HepG2 (cell line): ENCODE measurements around the gene RARRES1. TPM values are rescaled to one million over a fixed set of nuclear protein-coding genes. Genes with fewer than 3 reads are reported as not detected.

Experiments
- ATAC-seq: fragments of 200-7000 bp; cut with Tn5 transposase; 3 replicates; pipeline ENCODE4 v1.9.1; 2020; ENCODE audit warnings: mild to moderate bottlenecking, moderate library complexity
- BruUV-seq: library from RNA; stranded (reverse); fragments of 400-500 nt; replicated peaks from 2 replicates; lab custom pipeline; 2021; lab: Mats Ljungman, UMichigan
- CTCF ChIA-PET: fragments of 300-600 bp; formaldehyde crosslinking; extraction: SDS; loops from one replicate; lab custom pipeline; 2021; ENCODE audit warnings: low total read pairs, inconsistent platforms, low intra/inter-chr PET ratio; lab: Yijun Ruan, JAX
- POLR2A ChIA-PET: fragments of 350-600 bp; sonication (Branson Sonifier 250); formaldehyde crosslinking; loops from one replicate; lab custom pipeline; 2020; ENCODE audit warnings: antibody characterized with exemption, inconsistent platforms; lab: Yijun Ruan, JAX
- DNase-seq: peaks from one replicate; pipeline ENCODE4 v3.0.0-alpha.2; 2015; ENCODE audit warnings: low spot score
- FAIRE-seq: peaks from 3 replicates; lab custom pipeline; 2011; peaks lifted over from hg19 to GRCh38; lab: Jason Lieb, UNC
- H2AFZ ChIP-seq: one replicate; pipeline ENCODE4 v1.6.1; 2011; ENCODE audit warnings: low read length, inconsistent platforms
- H3K27ac ChIP-seq: fragments of 300-600 bp; 3 replicates; pipeline ENCODE4 v1.8.0; 2011; ENCODE audit warnings: mixed run types, mild to moderate bottlenecking, mixed read lengths, low read length, inconsistent platforms; ENCODE audit not compliant: insufficient read depth; ENCODE audit errors: extremely low read length
- H3K27me3 ChIP-seq, 2 experiments: fragments of 200-600 bp in 1 of 2; 2 replicates in 1 of 2; 3 replicates in 1 of 2; pipeline versions ENCODE4 v1.6.0 to v1.8.0; 2011; ENCODE audit warnings: low read length in 2 of 2, mild to moderate bottlenecking in 2 of 2, moderate library complexity in 2 of 2, inconsistent platforms in 1 of 2; ENCODE audit not compliant: insufficient read depth in 2 of 2, control insufficient read depth in 1 of 2
- H3K36me3 ChIP-seq, 2 experiments: fragments of 200-600 bp in 1 of 2; replicated peaks in 1 of 2; 2 replicates in 1 of 2; 3 replicates in 1 of 2; pipeline versions ENCODE4 v1.5.1 to v1.8.0; 2011; ENCODE audit warnings: low read length in 2 of 2, inconsistent platforms in 1 of 2; ENCODE audit not compliant: insufficient read depth in 2 of 2, control insufficient read depth in 1 of 2
- H3K4me1 ChIP-seq: 2 replicates; pipeline ENCODE4 v1.5.1; 2012; ENCODE audit warnings: low read length, inconsistent platforms; ENCODE audit not compliant: insufficient read depth
- H3K4me2 ChIP-seq: 2 replicates; pipeline ENCODE4 v1.6.0; 2011; ENCODE audit warnings: low read depth, low read length, inconsistent platforms
- H3K4me3 ChIP-seq, 3 experiments: fragments of 200-600 bp in 1 of 3; sonication (generic), shearing (Covaris generic) in 1 of 3; replicated peaks in 1 of 3; 2 replicates each; pipeline ENCODE4 v1.5.1; 2011 to 2016; ENCODE audit warnings: low read length in 3 of 3, inconsistent platforms in 2 of 3, low read depth in 2 of 3, mild to moderate bottlenecking in 2 of 3, control low read depth in 1 of 3, mixed read lengths in 1 of 3; ENCODE audit not compliant: insufficient read depth in 1 of 3
- H3K79me2 ChIP-seq: one replicate; pipeline ENCODE4 v1.6.1; 2011; ENCODE audit warnings: low read length, inconsistent platforms; ENCODE audit not compliant: insufficient read depth
- H3K9ac ChIP-seq: 2 replicates; pipeline ENCODE4 v1.6.0; 2011; ENCODE audit warnings: mild to moderate bottlenecking, low read depth, low read length, inconsistent platforms; ENCODE audit not compliant: insufficient read depth
- H3K9me3 ChIP-seq: 2 replicates; pipeline ENCODE4 v1.5.1; 2012; ENCODE audit warnings: mild to moderate bottlenecking, low read length
- H4K20me1 ChIP-seq: 2 replicates; pipeline ENCODE4 v1.6.0; 2011; ENCODE audit warnings: inconsistent platforms, mild to moderate bottlenecking, low read length, moderate library complexity; ENCODE audit not compliant: insufficient read depth
- PAF1 ChIP-seq: IDR thresholded peaks from 2 replicates; pipeline ENCODE4 v1.6.1; 2016; ENCODE audit warnings: missing genetic modification reagents, missing compliant biosample characterization
- SOX13 ChIP-seq, 3 experiments: fragments of 450-650 bp in 1 of 3; sonication (generic) in 1 of 3; formaldehyde crosslinking in 1 of 3; IDR thresholded peaks in 2 of 3; conservative IDR thresholded peaks in 1 of 3; 2 replicates each; pipeline versions ENCODE4 v1.5.0 to v1.6.1; 2016 to 2020; ENCODE audit warnings: antibody characterized with exemption in 1 of 3, mild to moderate bottlenecking in 1 of 3, missing compliant biosample characterization in 1 of 3, missing genetic modification reagents in 1 of 3, moderate library complexity in 1 of 3
- WGBS: methylation state at CpG from one replicate; pipeline ENCODE4 v1.1.6; 2017; ENCODE audit warnings: low lambda C conversion rate; 5-methylcytosine and 5-hydroxymethylcytosine counted together
- in situ Hi-C: cut with HindIII; loops from 2 replicates; pipeline ENCODE4 v1.10.0; 2017; ENCODE audit warnings: low pct_unique_long_range_greater_than_20kb; ENCODE audit not compliant: extremely low pct_ligation_motif_present
- intact Hi-C: fragments of 100-400 bp; cut with micrococcal nuclease; formaldehyde crosslinking; loops from one replicate; pipeline ENCODE4 v1.10.0; 2022; ENCODE audit not compliant: unreplicated experiment
- polyA plus RNA-seq, 8 experiments: library from polyadenylated mRNA; depleted of rRNA in 3 of 8; stranded (reverse) in 7 of 8; unstranded in 1 of 8; fragments of >200 nt; fragmentation: Illumina TruSeq in 4 of 8; extraction: Trizol in 4 of 8; gene quantifications; 2 replicates each; pipeline versions ENCODE4 v1.2.1 to v1.2.3, GENCODE V29; 2011 to 2016; ENCODE audit warnings: low read depth in 4 of 8, missing spikeins in 1 of 8, mixed read lengths in 1 of 8; ENCODE audit not compliant: insufficient read depth in 1 of 8
- small RNA-seq, 3 experiments: library from RNA; depleted of rRNA; stranded (forward); fragments of <200 nt; gene quantifications; one replicate each; pipeline ENCODE3, GENCODE V24; 2012; ENCODE audit warnings: low read depth in 2 of 3, low replicate concordance in 1 of 3; ENCODE audit not compliant: insufficient read length in 3 of 3, insufficient read depth in 2 of 3
- total RNA-seq, 5 experiments: library from RNA; depleted of rRNA; stranded (reverse); fragments of >200 nt; fragmentation: Illumina TruSeq; extraction: Trizol; gene quantifications; 2 replicates each; pipeline ENCODE4 v1.2.3, GENCODE V29; 2016; ENCODE audit warnings: low read depth in 1 of 5

RARRES1 gene
- total and polyA plus RNA-seq, 2 of the 13 experiments (the other 11 are each of a cell fraction or from before 2014, with no cell fraction given), result not detected

- H3K4me2 ChIP-seq, result no peak overlapping the region
- no peaks in the 10 kb centered on the region for H3K9me3 ChIP-seq
- in situ Hi-C loops (no loop called here), intact Hi-C loops (loop anchor here (10.0 kb wide), 1 partner anchor 1035 kb away; no protein-coding TSS in a partner anchor)
- ATAC-seq, result peak; percentile 66
- H3K9ac ChIP-seq, result no peak overlapping the region
- H3K27me3 ChIP-seq, result no peaks in the 10 kb centered on the region; a peak in 1 of 5 replicates
- 59% methylated on average over 4 of the region's 4 CpGs for WGBS
- no TSS peak for BruUV-seq
- H3K4me3 ChIP-seq, result no peak overlapping the region
- ChIA-PET CTCF (no interaction called here), POLR2A (no interaction called here)
- no peaks in the 10 kb centered on the region for H4K20me1 ChIP-seq
- peak; percentile 46 for DNase-seq
- peaks cover 20% of the 10 kb centered on the region for H3K79me2 ChIP-seq
- FAIRE-seq, result peak; percentile 12
- H2AFZ ChIP-seq, result no peak overlapping the region
- TF ChIP-seq SOX13 (IDR thresholded peaks at IDR 0.05) (no peak), SOX13 (CRISPR knock-in tag; conservative IDR thresholded peaks at IDR 0.05 in 1 of 2, IDR thresholded peaks at IDR 0.05 in 1 of 2) (peak in 1 of 2 experiments; percentile 57; a peak in 1 of 4 replicates), PAF1 (no peak)
- H3K4me1 ChIP-seq, result peaks cover 25% of the 10 kb centered on the region
- no peak overlapping the region for H3K27ac ChIP-seq
- H3K36me3 ChIP-seq, result peaks cover 3 to 29% of the 10 kb centered on the region in 2 experiments; a peak in 3 of 5 replicates
Observed at GRCh38 chr3:158649791-158650190, 82.5 kb downstream of the RARRES1 start.

Small RNA genes within 50 kb of the gene (small RNA-seq; reads per million reads assigned to genes)
- 0 reads per million in 3 experiments for gene AC080013.6

Other genes with a start within 250 kb of the RARRES1 start
- 1.0 and 1.9 TPM in 2 replicates for gene MLF1, start 161.3 kb downstream of the RARRES1 start, total RNA-seq (2016; rRNA removed; fragmentation: Illumina TruSeq; extraction: Trizol)
- gene MLF1, start 161.3 kb downstream of the RARRES1 start, polyA plus RNA-seq (2011; rRNA removed), result 0.88 and 1.1 TPM in 2 replicates
- 37.8 and 59.0 TPM in 2 replicates for gene GFM1, start 87.9 kb downstream of the RARRES1 start, total RNA-seq (2016; rRNA removed; fragmentation: Illumina TruSeq; extraction: Trizol)
- gene GFM1, start 87.9 kb downstream of the RARRES1 start, polyA plus RNA-seq (2011; rRNA removed), result 9.6 and 10.5 TPM in 2 replicates
- gene LXN, start 59.8 kb downstream of the RARRES1 start, total RNA-seq (2016; rRNA removed; fragmentation: Illumina TruSeq; extraction: Trizol), result not detected in 2 replicates
- not detected in 2 replicates for gene LXN, start 59.8 kb downstream of the RARRES1 start, polyA plus RNA-seq (2011; rRNA removed)
- gene MFSD1, start 69.6 kb upstream of the RARRES1 start, total RNA-seq (2016; rRNA removed; fragmentation: Illumina TruSeq; extraction: Trizol), result 22.2 and 37.9 TPM in 2 replicates
- 14.1 and 17.3 TPM in 2 replicates for gene MFSD1, start 69.6 kb upstream of the RARRES1 start, polyA plus RNA-seq (2011; rRNA removed)